Inflammatory macrophage (primary cell): Measurements from ENCODE around the gene UGT2B15.
"Not testable (repeated sequence)": the region's sequence is repeated elsewhere in the genome, so short reads cannot be mapped to it uniquely, and the experiment has no call there.

Source experiments
- DNase-seq, 2 donors: peaks; one replicate each; pipeline ENCODE4 v3.0.0-alpha.2; 2020 to 2022
- total RNA-seq, 18 experiments: gene quantifications; one replicate each; lab custom pipeline; 2026; ENCODE audit warnings: mixed read lengths in 6 of 18, inconsistent platforms in 2 of 18; lab: John Stamatoyannopoulos, UW

Gene UGT2B15
- 0 to 0.03 (median 0) reads per million in 18 experiments for total RNA-seq

GRCh38 chr4:68670479-68670939, at the start of gene UGT2B15:
Gene UGT2B15, minus strand, starts transcription at chr4:68670652. Its CDS starts 34 bp downstream, at chr4:68670618.
- DNase-seq: not testable (repeated sequence)

- DNase-seq: no peak
These were observed 48.6 kb upstream of the UGT2B15 start for GRCh38 chr4:68719075-68719473.

GRCh38 chr4:68718447-68719074, 48.1 kb upstream of the UGT2B15 start:
- DNase-seq: no peak

- DNase-seq: no peak
These were observed 47.5 kb upstream of the UGT2B15 start for GRCh38 chr4:68717999-68718398.

- no peak for DNase-seq
These were observed 43.9 kb upstream of the UGT2B15 start for GRCh38 chr4:68714400-68714799.

- DNase-seq: no peak
These were observed 41.8 kb upstream of the UGT2B15 start for GRCh38 chr4:68712207-68712606.

GRCh38 chr4:68708566-68708965, 38.1 kb upstream of the UGT2B15 start:
- no peak for DNase-seq

GRCh38 chr4:68703168-68703567, 32.7 kb upstream of the UGT2B15 start:
- not testable (repeated sequence) for DNase-seq

- no peak for DNase-seq
These were observed 29.7 kb upstream of the UGT2B15 start for GRCh38 chr4:68700152-68700551.

GRCh38 chr4:68693325-68694075, 23.0 kb upstream of the UGT2B15 start:
- DNase-seq: no peak

GRCh38 chr4:68691186-68691585, 20.7 kb upstream of the UGT2B15 start:
- no peak for DNase-seq

- DNase-seq: no peak
These were observed 12.6 kb upstream of the UGT2B15 start for GRCh38 chr4:68683034-68683433.

GRCh38 chr4:68681298-68681697, 10.8 kb upstream of the UGT2B15 start:
- DNase-seq: not testable (repeated sequence)

- no peak for DNase-seq
These were observed 2.7 kb upstream of the UGT2B15 start for GRCh38 chr4:68673143-68673542.

GRCh38 chr4:68671217-68671616, 765 bp upstream of the UGT2B15 start:
- not testable (repeated sequence) for DNase-seq

- not testable (repeated sequence) for DNase-seq
These were observed 1.8 kb downstream of the UGT2B15 start for GRCh38 chr4:68668537-68669163.

- not testable (repeated sequence) for DNase-seq
These were observed 2.9 kb downstream of the UGT2B15 start for GRCh38 chr4:68667551-68667950.

GRCh38 chr4:68664721-68665120, 5.7 kb downstream of the UGT2B15 start:
- DNase-seq: not testable (repeated sequence)

- not testable (repeated sequence) for DNase-seq
These were observed 7.4 kb downstream of the UGT2B15 start for GRCh38 chr4:68662836-68663574.

GRCh38 chr4:68658672-68659071, 11.8 kb downstream of the UGT2B15 start:
- no peak for DNase-seq

GRCh38 chr4:68657022-68657594, 13.3 kb downstream of the UGT2B15 start:
- DNase-seq: not testable (repeated sequence)

- DNase-seq: not testable (repeated sequence)
These were observed 13.9 kb downstream of the UGT2B15 start for GRCh38 chr4:68656445-68656973.
